TTC549 (cell line): ENCODE results near the gene STK31.
A peak's percentile ranks its signal among the peaks of the same experiment; 100 is the strongest.
"Not testable (repeated sequence)": the region's sequence is repeated elsewhere in the genome, so short reads cannot be mapped to it uniquely, and the experiment has no call there.

ENCODE experiments used
- FAIRE-seq: peaks from 2 replicates; lab custom pipeline; 2012; peaks lifted over from hg19 to GRCh38; lab: Jason Lieb, UNC

Gene STK31

GRCh38 chr7:23804707-23805106 lies 94.7 kb downstream of the STK31 start:
- FAIRE-seq, result no peak

- no peak for FAIRE-seq
Measured at GRCh38 chr7:23808421-23808820, 98.4 kb downstream of the STK31 start.

GRCh38 chr7:23810099-23810498 lies 100.1 kb downstream of the STK31 start:
- FAIRE-seq, result no peak

GRCh38 chr7:23811540-23811939 lies 101.5 kb downstream of the STK31 start:
- no peak for FAIRE-seq

- FAIRE-seq, result not testable (repeated sequence)
Measured at GRCh38 chr7:23828125-23828524, 118.1 kb downstream of the STK31 start.

- not testable (repeated sequence) for FAIRE-seq
Measured at GRCh38 chr7:23832733-23833132, 122.7 kb downstream of the STK31 start.

- FAIRE-seq, result no peak
Measured at GRCh38 chr7:23833405-23833804, 123.4 kb downstream of the STK31 start.

GRCh38 chr7:23844837-23845236 lies 134.8 kb downstream of the STK31 start:
- not testable (repeated sequence) for FAIRE-seq

- no peak for FAIRE-seq
Measured at GRCh38 chr7:23852135-23852534, 142.1 kb downstream of the STK31 start.

- FAIRE-seq, result no peak
Measured at GRCh38 chr7:23852988-23853387, 143.0 kb downstream of the STK31 start.

GRCh38 chr7:23863209-23863787 lies 153.3 kb downstream of the STK31 start:
- peak; percentile 13 for FAIRE-seq

GRCh38 chr7:23864973-23865372 lies 155.0 kb downstream of the STK31 start:
- FAIRE-seq, result no peak

- no peak for FAIRE-seq
Measured at GRCh38 chr7:23873306-23873705, 163.3 kb downstream of the STK31 start.

GRCh38 chr7:23876526-23876925 lies 166.5 kb downstream of the STK31 start:
- not testable (repeated sequence) for FAIRE-seq
